HG03469 (cell line): Measurements from ENCODE around the gene PRDM16.

ENCODE experiments used
- ATAC-seq: cut with Tn5 transposase; IDR thresholded peaks from one replicate; pipeline ENCODE4 v1.9.1; 2021; ENCODE audit warnings: mild to moderate bottlenecking, moderate library complexity, moderate number of reproducible peaks; ENCODE audit not compliant: unreplicated experiment

PRDM16 gene

GRCh38 chr1:3402258-3403010 is 333.4 kb downstream of the PRDM16 start:
- no peak for ATAC-seq

GRCh38 chr1:3403011-3403345 is 334.0 kb downstream of the PRDM16 start:
- no peak for ATAC-seq

- ATAC-seq = no peak
Measured at GRCh38 chr1:3403388-3404231, 334.6 kb downstream of the PRDM16 start.

- ATAC-seq = no peak
Measured at GRCh38 chr1:3404301-3404700, 335.3 kb downstream of the PRDM16 start.

- ATAC-seq = no peak
Measured at GRCh38 chr1:3404801-3405200, 335.8 kb downstream of the PRDM16 start.

GRCh38 chr1:3405491-3405890 is 336.5 kb downstream of the PRDM16 start:
- no peak for ATAC-seq

- ATAC-seq = no peak
Measured at GRCh38 chr1:3405974-3406867, 337.2 kb downstream of the PRDM16 start.

- no peak for ATAC-seq
Measured at GRCh38 chr1:3407021-3407420, 338.0 kb downstream of the PRDM16 start.

GRCh38 chr1:3408751-3409266 is 339.8 kb downstream of the PRDM16 start:
- no peak for ATAC-seq

- ATAC-seq = no peak
Measured at GRCh38 chr1:3409366-3410141, 340.6 kb downstream of the PRDM16 start.

- ATAC-seq = no peak
Measured at GRCh38 chr1:3410142-3410925, 341.3 kb downstream of the PRDM16 start.

GRCh38 chr1:3411806-3412205 is 342.8 kb downstream of the PRDM16 start:
- ATAC-seq = no peak

- ATAC-seq = no peak
Measured at GRCh38 chr1:3412376-3412775, 343.4 kb downstream of the PRDM16 start.

- no peak for ATAC-seq
Measured at GRCh38 chr1:3413975-3414710, 345.1 kb downstream of the PRDM16 start.

GRCh38 chr1:3415260-3416090 is 346.5 kb downstream of the PRDM16 start:
- ATAC-seq = no peak

GRCh38 chr1:3417082-3417739 is 348.2 kb downstream of the PRDM16 start:
- ATAC-seq = no peak

- no peak for ATAC-seq
Measured at GRCh38 chr1:3417934-3418333, 348.9 kb downstream of the PRDM16 start.
